Upper lobe of left lung (tissue), 6 donors: ENCODE data around the gene RAPGEF5. TPM values are rescaled to one million over a fixed set of nuclear protein-coding genes. Genes with fewer than 3 reads are reported as not detected.

Experiments used
- ATAC-seq, 2 donors: fragments of 200-7000 bp; cut with Tn5 transposase; one replicate each; pipeline ENCODE4 v1.9.1; 2022; ENCODE audit warnings: mild to moderate bottlenecking in 2 of 2, moderate library complexity in 2 of 2; ENCODE audit not compliant: low FRiP score in 2 of 2
- DNase-seq, 2 donors: peaks; one replicate each; pipeline ENCODE4 v3.0.0-alpha.2; 2019 to 2020
- H3K27ac ChIP-seq, 4 donors: fragments of 200-600 bp; sonication (generic); one replicate each; pipeline ENCODE4 v1.5.1; 2016 to 2019
- H3K27me3 ChIP-seq, 4 donors: fragments of 200-600 bp; sonication (generic); one replicate each; pipeline ENCODE4 v1.5.1; 2017 to 2019
- H3K36me3 ChIP-seq, 4 donors: fragments of 200-600 bp; sonication (generic); one replicate each; pipeline ENCODE4 v1.5.1; 2016 to 2019
- H3K4me1 ChIP-seq, 4 donors: fragments of 200-600 bp; sonication (generic); one replicate each; pipeline ENCODE4 v1.5.1; 2018 to 2019
- H3K4me3 ChIP-seq, 4 donors: fragments of 200-600 bp; sonication (generic); one replicate each; pipeline ENCODE4 v1.5.1; 2017 to 2019; ENCODE audit warnings: mild to moderate bottlenecking in 2 of 4, moderate library complexity in 1 of 4
- H3K9me3 ChIP-seq, 4 donors: fragments of 200-600 bp; sonication (generic); one replicate each; pipeline ENCODE4 v1.5.1; 2018 to 2019
- CTCF ChIP-seq, 6 experiments: fragments of 450-650 bp in 4 of 6; fragments of 200-600 bp in 2 of 6; sonication (generic) in 2 of 6; IDR thresholded peaks; one replicate each; pipeline ENCODE4 v1.5.1; 2016 to 2019; ENCODE audit warnings: antibody characterized with exemption in 6 of 6
- EP300 ChIP-seq, 4 donors: sonication (generic); formaldehyde crosslinking; IDR thresholded peaks; one replicate each; pipeline ENCODE4 v1.5.1; 2017; ENCODE audit warnings: antibody characterized with exemption in 4 of 4, control low read depth in 2 of 4
- POLR2A ChIP-seq, 4 donors: fragments of 450-650 bp; IDR thresholded peaks; one replicate each; pipeline ENCODE4 v1.5.1; 2016 to 2017; ENCODE audit warnings: antibody characterized with exemption in 4 of 4, mild to moderate bottlenecking in 2 of 4
- POLR2AphosphoS5 ChIP-seq, 2 donors: sonication (generic); formaldehyde crosslinking; IDR thresholded peaks; one replicate each; pipeline ENCODE4 v1.5.1; 2017; ENCODE audit warnings: antibody characterized with exemption in 2 of 2
- WGBS, 2 donors: methylation state at CpG; one replicate each; pipeline ENCODE4 v1.1.5; 2017 to 2018; 5-methylcytosine and 5-hydroxymethylcytosine counted together
- total RNA-seq, 6 donors: library from RNA; depleted of rRNA in 4 of 6; stranded (reverse); fragments of >200 nt in 4 of 6; gene quantifications; one replicate each; pipeline versions ENCODE4 v1.1.0 to v1.2.1, GENCODE V29; 2016 to 2021
- donor health status: DM: no; HTN: no; CAD: no; lungs with moderate emphysema.
- donor health status: DM: no; HTN: yes; CAD: no; lungs with severe emphysema.

Gene RAPGEF5
- total RNA-seq, 6 donors from 2014 or later, result 68.1 to 206 (median 101) TPM

- no peaks in the 10 kb centered on the region for H3K27me3 ChIP-seq
- WGBS, 2 donors, result 33 to 48% methylated on average over 4 of the region's 4 CpGs
- TF ChIP-seq POLR2AphosphoS5 (IDR thresholded peaks at IDR 0.05), result no peak
- peaks cover 0 to 17% (median 11%) of the 10 kb centered on the region in 4 donors for H3K4me1 ChIP-seq
- peaks cover 0 to 5% (median 0%) of the 10 kb centered on the region in 4 donors for H3K36me3 ChIP-seq
- H3K4me3 ChIP-seq, result no peak overlapping the region
- DNase-seq (no peak), ATAC-seq (no peak)
- H3K9me3 ChIP-seq, result no peaks in the 10 kb centered on the region
- no peak overlapping the region for H3K27ac ChIP-seq
These were observed 246.1 kb downstream of the RAPGEF5 start for GRCh38 chr7:22110881-22111280.

GRCh38 chr7:22110227-22110839 is 246.6 kb downstream of the RAPGEF5 start:
- DNase-seq, result peak in 1 of 2 donors; percentile 48

GRCh38 chr7:22109761-22110160 is 247.2 kb downstream of the RAPGEF5 start:
- peak; percentile 54 to 76 for ATAC-seq
- WGBS, 2 donors, result 44 to 56% methylated on average over 7 of the region's 7 CpGs
- Histone ChIP-seq H3K27me3 (no peaks in the 10 kb centered on the region), H3K36me3 (peaks cover 0 to 5% (median 0%) of the 10 kb centered on the region in 4 donors), H3K4me3 (no peak overlapping the region), H3K9me3 (no peaks in the 10 kb centered on the region), H3K27ac (no peak overlapping the region), H3K4me1 (peaks cover 0 to 17% (median 11%) of the 10 kb centered on the region in 4 donors)
- peak in 1 of 2 donors; percentile 56 for DNase-seq
- no peak for TF ChIP-seq EP300 (IDR thresholded peaks at IDR 0.05)
- TF ChIP-seq CTCF (IDR thresholded peaks at IDR 0.05), result peak in 1 of 6 experiments; percentile 11
- TF ChIP-seq POLR2AphosphoS5 (IDR thresholded peaks at IDR 0.05), result no peak
- TF ChIP-seq POLR2A (IDR thresholded peaks at IDR 0.05), result no peak

More at GRCh38 chr7:22110227-22110839, 246.6 kb downstream of the RAPGEF5 start:
- Histone ChIP-seq H3K27me3 (no peaks in the 10 kb centered on the region), H3K9me3 (no peaks in the 10 kb centered on the region), H3K36me3 (peaks cover 0 to 5% (median 0%) of the 10 kb centered on the region in 4 donors), H3K27ac (no peak overlapping the region), H3K4me3 (no peak overlapping the region), H3K4me1 (peaks cover 0 to 17% (median 11%) of the 10 kb centered on the region in 4 donors)
- peak; percentile 63 to 84 for ATAC-seq
- TF ChIP-seq CTCF (IDR thresholded peaks at IDR 0.05) (peak; percentile 41 to 86 (median 75)), EP300 (IDR thresholded peaks at IDR 0.05) (no peak), POLR2A (IDR thresholded peaks at IDR 0.05) (no peak)
- 7 to 17% methylated on average over 6 of the region's 6 CpGs for WGBS, 2 donors

GRCh38 chr7:22108151-22108845 is 248.7 kb downstream of the RAPGEF5 start:
- Histone ChIP-seq H3K27ac (no peak overlapping the region), H3K4me1 (peaks cover 3 to 17% (median 12%) of the 10 kb centered on the region in 4 donors), H3K9me3 (no peaks in the 10 kb centered on the region), H3K27me3 (no peaks in the 10 kb centered on the region), H3K4me3 (no peak overlapping the region), H3K36me3 (no peaks in the 10 kb centered on the region)
- no peak for ATAC-seq
- peak in 1 of 2 donors; percentile 10 for DNase-seq
- no peak for TF ChIP-seq CTCF (IDR thresholded peaks at IDR 0.05)
- no peak for TF ChIP-seq POLR2AphosphoS5 (IDR thresholded peaks at IDR 0.05)
- TF ChIP-seq EP300 (IDR thresholded peaks at IDR 0.05), result no peak
- no peak for TF ChIP-seq POLR2A (IDR thresholded peaks at IDR 0.05)
- 77% methylated on average over 13 of the region's 13 CpGs for WGBS, 2 donors

GRCh38 chr7:22105550-22105949 is 251.4 kb downstream of the RAPGEF5 start:
- DNase-seq, result no peak
- Histone ChIP-seq H3K27ac (no peak overlapping the region), H3K4me1 (peaks cover 4 to 10% (median 6%) of the 10 kb centered on the region in 4 donors), H3K36me3 (no peaks in the 10 kb centered on the region), H3K4me3 (no peak overlapping the region), H3K9me3 (no peaks in the 10 kb centered on the region), H3K27me3 (no peaks in the 10 kb centered on the region)
- TF ChIP-seq EP300 (IDR thresholded peaks at IDR 0.05) (no peak), POLR2AphosphoS5 (IDR thresholded peaks at IDR 0.05) (no peak), POLR2A (IDR thresholded peaks at IDR 0.05) (no peak), CTCF (IDR thresholded peaks at IDR 0.05) (no peak)
- no peak for ATAC-seq
- 97% methylated on average over 7 of the region's 7 CpGs for WGBS, 2 donors
